Thyroid gland (tissue), 4 donors: ENCODE data around the gene ZNF862. TPM values are rescaled to one million over a fixed set of nuclear protein-coding genes. Genes with fewer than 3 reads are reported as not detected.
"Not testable (repeated sequence)": the region's sequence is repeated elsewhere in the genome, so short reads cannot be mapped to it uniquely, and the experiment has no call there.

ENCODE experiments used
- DNase-seq, 2 donors: peaks; one replicate each; pipeline ENCODE4 v3.0.0-alpha.2; 2019
- H3K27ac ChIP-seq, 3 donors: fragments of 200-600 bp; sonication (generic); 1 replicate in 2 of 3; 2 replicates in 1 of 3; pipeline ENCODE4 v1.5.1; 2016 to 2019; ENCODE audit warnings: mild to moderate bottlenecking in 1 of 3, moderate library complexity in 1 of 3
- H3K27me3 ChIP-seq: fragments of 200-600 bp; sonication (generic); one replicate; pipeline ENCODE4 v1.5.1; 2019
- H3K36me3 ChIP-seq, 2 donors: fragments of 200-600 bp; sonication (generic); one replicate each; pipeline ENCODE4 v1.5.1; 2016 to 2019
- H3K4me1 ChIP-seq, 2 donors: fragments of 200-600 bp; sonication (generic); one replicate each; pipeline ENCODE4 v1.5.1; 2017 to 2019
- H3K4me3 ChIP-seq, 3 donors: fragments of 200-600 bp; sonication (generic); replicated peaks in 1 of 3; 1 replicate in 2 of 3; 2 replicates in 1 of 3; pipeline ENCODE4 v1.5.1; 2016; ENCODE audit warnings: mild to moderate bottlenecking in 1 of 3
- H3K9me3 ChIP-seq: fragments of 200-600 bp; sonication (generic); one replicate; pipeline ENCODE4 v1.5.1; 2017
- CTCF ChIP-seq, 6 experiments: fragments of 200-600 bp in 3 of 6; fragments of 450-650 bp in 3 of 6; sonication (generic) in 3 of 6; IDR thresholded peaks; one replicate each; pipeline ENCODE4 v1.5.1; 2016 to 2019; ENCODE audit warnings: antibody characterized with exemption in 6 of 6, mild to moderate bottlenecking in 2 of 6, inconsistent platforms in 1 of 6, moderate library complexity in 1 of 6
- POLR2A ChIP-seq, 2 donors: fragments of 450-650 bp; IDR thresholded peaks; one replicate each; pipeline ENCODE4 v1.6.1; 2017; ENCODE audit warnings: antibody characterized with exemption in 2 of 2, mild to moderate bottlenecking in 2 of 2, moderate library complexity in 1 of 2
- WGBS, 2 donors: methylation state at CpG; one replicate each; pipeline ENCODE4 v1.1.5; 2017; 5-methylcytosine and 5-hydroxymethylcytosine counted together
- intact Hi-C: fragments of 100-400 bp; cut with DNase I; formaldehyde crosslinking; loops from one replicate; pipeline ENCODE4 v1.15.1; 2023
- small RNA-seq: library from RNA; depleted of rRNA; stranded (forward); fragments of <200 nt; gene quantifications from one replicate; pipeline ENCODE3, GENCODE V24; 2016
- total RNA-seq, 4 donors: library from RNA; depleted of rRNA; stranded (reverse); fragments of >200 nt; gene quantifications; one replicate each; pipeline ENCODE4 v1.2.3, GENCODE V29; 2016

ZNF862 gene
- total RNA-seq, 4 donors from 2014 or later = 23.6 to 53.7 (median 39.3) TPM

DNA sequence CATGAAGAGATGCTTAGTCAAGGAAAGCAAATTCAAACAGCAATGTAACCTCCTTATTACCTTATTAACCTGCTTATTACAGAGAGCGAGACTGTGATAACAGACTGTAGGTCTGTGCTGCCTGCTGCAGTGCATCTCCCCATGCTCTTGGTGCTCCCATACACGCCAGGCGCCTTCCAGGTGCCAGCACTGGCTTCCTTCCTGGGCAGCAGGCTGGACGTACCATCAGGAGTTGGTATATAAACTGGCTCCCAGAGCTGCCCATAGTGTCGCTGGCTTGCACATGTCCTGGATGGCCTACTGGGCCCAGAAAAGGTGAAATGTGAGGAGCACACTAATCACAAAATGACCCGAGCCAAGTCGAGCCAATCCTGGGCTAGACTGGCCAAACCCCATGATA lies 49.1 kb downstream of the ZNF862 start:
- Histone ChIP-seq H3K4me1 (peaks cover 0 to 5% of the 10 kb centered on the region in 2 donors), H3K27me3 (no peaks in the 10 kb centered on the region), H3K27ac (no peak overlapping the region), H3K36me3 (no peaks in the 10 kb centered on the region), H3K9me3 (no peaks in the 10 kb centered on the region), H3K4me3 (no peak overlapping the region)
- no peak for DNase-seq
- WGBS, 2 donors = 91 to 93% methylated on average over 7 of the region's 7 CpGs
- TF ChIP-seq POLR2A (IDR thresholded peaks at IDR 0.05) = no peak
- TF ChIP-seq CTCF (IDR thresholded peaks at IDR 0.05) = no peak
- intact Hi-C loops = no loop called here

DNA sequence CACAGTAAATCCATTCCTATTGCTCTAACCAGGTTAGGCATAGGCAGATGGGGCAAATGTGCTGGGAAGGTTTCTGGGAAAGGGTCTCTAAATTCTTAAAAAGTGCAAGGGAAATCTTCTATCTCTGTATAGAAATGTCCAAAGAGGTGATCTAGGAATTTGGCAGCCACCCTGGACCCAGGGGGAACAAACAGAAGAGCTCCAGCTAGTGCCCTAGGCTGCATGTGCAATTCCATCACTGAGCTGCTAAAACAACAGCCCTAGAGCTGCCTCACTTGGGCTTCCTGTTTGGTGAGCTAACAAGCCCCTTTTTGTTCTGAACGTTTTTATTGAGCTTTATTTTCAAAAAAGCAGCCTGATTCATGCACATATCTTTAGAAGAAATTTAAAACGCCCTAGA lies 52.5 kb downstream of the ZNF862 start:
- intact Hi-C loops, H3K9me3 ChIP-seq, H3K4me1 ChIP-seq, H3K27me3 ChIP-seq, DNase-seq, H3K36me3 ChIP-seq, H3K27ac ChIP-seq, H3K4me3 ChIP-seq: not testable (repeated sequence)
- WGBS, 2 donors = 33 to 41% methylated on average over 2 of the region's 2 CpGs

GRCh38 chr7:149894957-149895356 lies 56.8 kb downstream of the ZNF862 start:
- H3K36me3 ChIP-seq, H3K4me3 ChIP-seq, intact Hi-C loops, DNase-seq, H3K9me3 ChIP-seq, H3K27ac ChIP-seq, H3K27me3 ChIP-seq, H3K4me1 ChIP-seq: not testable (repeated sequence)
- 78 to 91% methylated on average over 8 of the region's 8 CpGs for WGBS, 2 donors

- intact Hi-C loops, H3K27me3 ChIP-seq, H3K4me3 ChIP-seq, H3K4me1 ChIP-seq, H3K36me3 ChIP-seq, H3K27ac ChIP-seq, H3K9me3 ChIP-seq, DNase-seq: not testable (repeated sequence)
- WGBS, 2 donors = 69 to 77% methylated on average over 4 to 5 of the region's 6 CpGs
These were observed 69.7 kb downstream of the ZNF862 start for GRCh38 chr7:149907776-149908376.

DNA sequence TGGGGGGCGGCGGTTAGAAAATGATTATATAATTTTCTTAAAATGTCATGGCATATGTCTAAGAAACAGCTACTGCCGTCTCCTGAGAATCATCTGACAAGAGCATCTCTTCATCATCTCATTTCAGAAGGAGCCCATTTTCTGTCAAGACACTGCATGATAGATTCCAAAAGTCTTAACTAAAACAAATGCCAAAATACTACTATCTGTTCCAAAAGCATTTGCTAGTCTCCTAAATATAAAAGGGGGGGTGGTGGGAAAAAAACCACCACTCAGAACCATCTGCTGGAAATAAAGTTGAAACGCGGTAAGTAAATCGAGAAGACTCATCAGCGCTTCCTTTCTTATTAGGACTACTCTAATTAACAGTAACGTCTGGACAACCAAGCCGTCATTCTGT lies 72.0 kb downstream of the ZNF862 start:
- intact Hi-C loops, DNase-seq, H3K36me3 ChIP-seq, H3K27me3 ChIP-seq, H3K9me3 ChIP-seq, H3K4me3 ChIP-seq, H3K4me1 ChIP-seq, H3K27ac ChIP-seq: not testable (repeated sequence)
- WGBS, 2 donors = 73 to 88% methylated on average over 7 of the region's 9 CpGs

DNA sequence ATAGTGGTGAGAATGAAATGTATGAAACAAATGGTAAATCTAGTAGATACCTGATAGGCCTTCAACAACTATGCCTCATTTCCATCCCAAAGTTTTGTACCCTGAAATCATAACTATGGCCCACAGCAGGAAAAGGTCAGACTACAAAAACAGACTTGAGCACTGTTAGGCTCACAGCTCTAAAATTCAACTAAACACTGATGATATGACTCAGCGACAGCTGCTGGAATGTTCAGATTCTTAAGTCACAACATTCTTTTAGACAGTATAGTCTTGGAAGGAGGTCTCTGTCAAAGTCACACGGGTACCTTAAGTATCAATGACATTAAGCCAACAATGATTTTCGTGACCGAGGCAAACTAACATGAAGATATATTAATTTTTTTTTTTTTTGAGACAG lies 74.0 kb downstream of the ZNF862 start:
- intact Hi-C loops, H3K27me3 ChIP-seq, H3K4me1 ChIP-seq, DNase-seq, H3K4me3 ChIP-seq, H3K9me3 ChIP-seq, H3K36me3 ChIP-seq, H3K27ac ChIP-seq: not testable (repeated sequence)
- WGBS, 2 donors = 83 to 100% methylated on average over 1 of the region's 4 CpGs

Small RNA genes within 50 kb of the gene (small RNA-seq; reads per million reads assigned to genes)
- gene AC093458.1 = not detected

Other genes starting within 250 kb of the ZNF862 start
- 10 to 100 TPM; 11.8 to 18.8 (median 15.5) TPM for gene ZNF467, start 64.8 kb upstream of the ZNF862 start, total RNA-seq
- gene ATP6V0E2, start 35.6 kb downstream of the ZNF862 start, total RNA-seq = 100 to 1,000 TPM in 2 of 4 donors, 10 to 100 TPM in 2; 43.1 to 113 (median 78.9) TPM